ENCODE measurements around the gene BLOC1S5. TPM values are rescaled to one million over a fixed set of nuclear protein-coding genes. Genes with fewer than 3 reads are reported as not detected.

Gene BLOC1S5
- 19.1 TPM for total RNA-seq

DNA sequence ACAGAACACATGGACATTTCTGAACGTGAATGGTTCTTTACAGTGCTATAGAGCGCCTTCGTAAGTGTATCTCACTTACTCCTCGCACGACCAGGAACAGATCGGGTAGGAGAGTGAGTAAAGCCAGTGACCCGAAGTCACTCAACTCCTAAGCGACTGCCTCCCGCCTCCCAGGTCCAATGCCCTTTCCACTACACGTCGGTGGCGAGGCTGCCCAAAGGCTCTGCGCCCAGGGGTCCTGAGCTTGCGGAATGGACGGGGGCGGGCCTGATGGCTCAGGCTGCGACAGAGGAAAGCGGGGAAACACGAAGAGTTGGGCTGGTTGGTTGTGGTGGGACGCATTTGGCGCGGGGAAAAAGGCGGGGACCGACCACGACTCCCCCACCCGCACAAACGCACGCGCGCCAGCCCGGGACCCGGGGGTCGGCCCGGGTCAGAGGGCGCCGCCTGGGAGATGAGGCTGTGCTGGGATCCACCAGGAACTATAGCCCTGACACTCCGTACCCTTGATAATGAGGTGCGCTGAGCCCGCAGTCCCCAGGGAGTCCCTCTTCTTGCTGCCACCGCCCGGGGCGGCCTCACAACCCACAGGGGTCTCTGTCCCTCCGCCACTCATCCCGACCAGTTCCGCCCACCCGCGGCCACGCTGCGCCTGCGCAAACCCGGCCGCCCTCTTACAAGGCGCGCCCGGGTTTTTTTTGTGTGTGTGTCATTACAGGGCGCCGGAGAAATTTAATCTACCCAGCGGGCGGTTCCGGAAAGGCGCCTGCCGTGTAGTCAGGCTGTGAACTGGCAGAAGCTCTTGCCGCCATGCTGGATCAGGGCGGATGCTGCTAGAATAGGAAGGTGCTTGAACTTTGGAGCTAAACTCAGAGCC, at the start of gene BLOC1S5:
TSS of gene BLOC1S5 (minus strand) at position 629 of the 877 bp plus-strand sequence. CDS start at position 616, 13 bp downstream.
- peak; percentile 97 for DNase-seq

- no peak for DNase-seq
These were observed 49.0 kb upstream of the BLOC1S5 start for GRCh38 chr6:8113131-8113654.

- no peak for DNase-seq
These were observed 46.5 kb upstream of the BLOC1S5 start for GRCh38 chr6:8110725-8111124.

DNA sequence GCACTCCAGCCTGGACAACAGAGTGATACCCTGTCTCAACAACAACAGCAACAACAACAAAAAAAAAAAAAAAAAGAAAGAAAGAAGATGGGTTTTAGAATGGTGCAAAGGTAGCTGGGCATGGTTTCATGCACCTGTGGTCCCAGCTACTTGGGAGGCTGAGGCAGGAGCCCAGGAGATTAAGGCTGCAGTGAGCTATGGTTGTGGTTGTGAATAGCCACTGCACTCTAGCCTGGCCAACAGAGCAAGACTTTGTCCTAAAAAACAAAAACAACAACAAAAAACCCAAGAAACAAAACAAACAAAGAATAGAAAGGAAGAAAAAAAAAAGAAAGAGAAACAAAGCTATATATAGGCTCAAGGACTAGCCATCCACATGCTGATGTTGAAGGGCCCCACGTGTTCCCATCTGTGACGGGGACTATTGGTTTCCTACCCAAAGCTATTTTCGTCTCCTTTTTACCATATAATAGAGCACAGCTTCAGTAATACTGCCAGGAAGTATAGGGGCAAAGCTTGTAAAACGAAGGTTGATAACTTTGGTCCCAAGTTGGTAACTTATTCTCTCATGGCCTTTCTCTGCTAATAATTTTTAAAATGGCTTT, 46.0 kb upstream of the BLOC1S5 start:
- no peak for DNase-seq

GRCh38 chr6:8108759-8109539, 44.8 kb upstream of the BLOC1S5 start:
- DNase-seq: no peak

DNA sequence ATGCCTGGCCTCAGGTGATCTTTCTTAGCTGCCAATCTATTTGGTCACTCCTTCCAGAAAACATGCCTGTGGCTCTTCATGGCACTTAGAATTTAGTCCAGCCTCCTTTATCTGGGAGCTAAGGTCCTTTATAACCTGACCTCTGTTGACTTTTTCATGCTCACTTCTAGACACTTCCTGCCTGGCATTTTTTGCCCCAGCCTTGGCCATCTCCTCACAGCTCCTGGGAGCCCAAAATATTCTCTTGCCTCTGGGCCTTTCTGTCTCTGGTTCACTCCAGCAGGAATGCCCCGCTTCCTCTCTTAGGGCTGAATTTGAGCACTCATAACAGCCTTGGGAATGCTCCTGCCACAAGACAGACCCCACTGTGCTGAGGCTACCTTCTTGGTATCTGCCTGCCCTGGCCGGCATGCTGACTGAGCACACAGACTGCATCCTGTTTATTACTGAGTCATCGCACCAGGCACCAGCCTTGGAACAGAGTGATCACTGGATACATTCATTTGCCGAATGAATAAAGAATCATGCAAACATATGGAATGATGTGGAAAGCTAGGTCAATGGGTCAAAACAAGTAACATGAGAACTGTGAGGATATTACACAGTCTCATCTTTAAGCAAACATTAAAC, 44.0 kb upstream of the BLOC1S5 start:
- DNase-seq: no peak

DNA sequence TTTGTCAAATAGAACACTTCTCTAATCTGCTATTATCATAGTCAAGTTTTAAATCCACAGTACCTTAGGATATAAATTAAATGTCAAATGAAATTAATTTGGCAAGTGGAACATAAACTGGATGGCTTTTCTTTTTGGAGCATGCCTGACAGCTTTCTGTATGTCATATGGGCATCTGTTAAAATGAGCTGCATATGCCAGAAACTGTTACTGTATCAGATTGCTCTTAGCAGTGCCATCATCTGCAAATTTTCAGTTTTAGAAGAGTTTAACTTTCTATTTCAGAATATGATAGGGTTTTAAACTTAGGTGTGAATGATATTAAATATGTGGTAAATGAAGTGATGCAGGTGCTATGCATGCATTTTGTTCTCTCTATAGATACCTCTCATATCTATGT, 41.6 kb upstream of the BLOC1S5 start:
- no peak for DNase-seq

- DNase-seq: no peak
These were observed 39.5 kb upstream of the BLOC1S5 start for GRCh38 chr6:8103726-8104125.

DNA sequence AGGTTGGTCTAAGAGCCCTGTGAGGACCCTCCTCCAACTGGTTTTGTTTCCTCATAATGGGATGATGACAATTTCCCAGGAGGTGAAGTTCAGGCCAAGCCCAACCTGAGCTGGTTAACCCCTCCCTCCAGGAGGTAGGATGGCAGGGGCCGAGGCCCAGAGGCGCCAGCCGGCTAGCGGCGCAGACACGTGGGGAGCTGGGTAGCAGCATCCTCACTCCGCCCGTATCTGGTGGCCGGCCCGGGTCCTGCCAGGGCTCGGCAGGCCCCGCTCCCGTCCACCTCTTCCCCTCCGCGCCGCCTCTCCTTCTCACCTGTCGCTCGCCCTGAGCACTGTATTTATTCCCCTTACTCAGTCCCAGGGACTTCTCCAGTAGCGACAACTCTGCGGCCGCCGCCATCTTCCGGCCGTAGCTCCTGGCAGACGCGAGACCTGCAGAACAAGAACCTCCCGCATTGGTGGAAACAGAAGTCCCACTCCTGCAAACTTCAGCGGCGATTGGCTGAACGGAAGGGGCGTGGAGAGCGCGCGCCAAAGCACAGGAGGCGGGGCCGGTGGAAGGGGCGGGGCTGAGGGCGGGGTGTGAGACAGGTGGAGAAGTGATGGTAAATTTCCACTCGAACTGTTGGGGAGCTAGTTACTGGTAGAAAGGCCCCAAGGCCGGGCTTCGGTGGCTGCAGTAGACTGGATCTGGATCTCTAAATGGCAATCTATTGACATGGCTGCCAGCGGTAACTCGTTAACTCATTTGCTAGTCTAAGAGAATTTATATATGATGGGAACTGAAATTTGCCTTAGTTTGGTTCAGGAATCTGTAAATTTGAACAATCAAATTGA, 38.2 kb upstream of the BLOC1S5 start, which contains the start of gene EEF1E1:
TSS of gene EEF1E1 (minus strand) at position 427 of the 837 bp plus-strand sequence. CDS start at position 400, 27 bp downstream.
- peak; percentile 90 for DNase-seq

GRCh38 chr6:8100159-8100854, 36.1 kb upstream of the BLOC1S5 start:
- DNase-seq: no peak

DNA sequence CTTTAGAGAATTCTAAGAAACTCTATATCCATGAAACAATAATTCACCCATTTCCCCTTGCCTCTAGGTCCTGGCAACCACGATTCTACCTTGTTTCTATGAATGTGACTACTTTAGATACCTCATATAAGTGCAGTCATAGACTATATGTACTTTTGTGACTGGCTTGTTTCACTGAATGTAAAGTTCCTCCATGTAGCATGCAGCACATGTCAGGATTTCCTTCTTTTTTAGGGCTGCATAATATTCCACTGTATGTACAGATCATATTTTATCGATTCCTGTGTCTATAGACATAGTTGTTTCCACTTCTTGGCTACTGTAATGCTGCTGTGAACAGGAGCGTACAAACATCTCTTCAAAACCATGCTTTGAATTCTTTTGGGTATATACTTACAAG, 26.5 kb upstream of the BLOC1S5 start:
- DNase-seq: no peak

GRCh38 chr6:8088886-8089285, 24.7 kb upstream of the BLOC1S5 start:
- no peak for DNase-seq

- no peak for DNase-seq
These were observed 23.9 kb upstream of the BLOC1S5 start for GRCh38 chr6:8087870-8088754.

- no peak for DNase-seq
These were observed 22.6 kb upstream of the BLOC1S5 start for GRCh38 chr6:8086755-8087306.

DNA sequence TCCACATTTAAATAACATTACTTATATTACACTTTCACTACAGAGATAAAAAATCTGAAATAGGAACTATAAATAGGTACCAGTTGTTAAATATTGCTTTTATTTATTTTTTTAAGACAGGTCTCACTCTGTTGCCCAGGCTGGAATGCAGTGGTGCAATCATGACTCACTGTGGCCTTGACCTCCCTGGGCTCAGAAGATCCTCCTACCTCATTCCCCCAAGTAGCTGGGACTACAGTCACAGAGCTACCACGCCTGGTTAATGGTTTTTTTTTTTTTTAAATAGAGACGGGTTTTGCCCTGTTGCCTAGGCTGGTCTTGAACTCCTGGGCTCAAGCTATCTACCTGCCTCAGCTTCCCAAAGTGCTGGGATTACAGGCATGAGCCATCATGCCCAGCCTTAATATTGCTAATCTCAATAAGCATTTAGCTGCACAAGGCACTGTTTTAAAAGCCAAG, 20.9 kb upstream of the BLOC1S5 start:
- DNase-seq: no peak

- no peak for DNase-seq
These were observed 20.4 kb upstream of the BLOC1S5 start for GRCh38 chr6:8084586-8084985.

DNA sequence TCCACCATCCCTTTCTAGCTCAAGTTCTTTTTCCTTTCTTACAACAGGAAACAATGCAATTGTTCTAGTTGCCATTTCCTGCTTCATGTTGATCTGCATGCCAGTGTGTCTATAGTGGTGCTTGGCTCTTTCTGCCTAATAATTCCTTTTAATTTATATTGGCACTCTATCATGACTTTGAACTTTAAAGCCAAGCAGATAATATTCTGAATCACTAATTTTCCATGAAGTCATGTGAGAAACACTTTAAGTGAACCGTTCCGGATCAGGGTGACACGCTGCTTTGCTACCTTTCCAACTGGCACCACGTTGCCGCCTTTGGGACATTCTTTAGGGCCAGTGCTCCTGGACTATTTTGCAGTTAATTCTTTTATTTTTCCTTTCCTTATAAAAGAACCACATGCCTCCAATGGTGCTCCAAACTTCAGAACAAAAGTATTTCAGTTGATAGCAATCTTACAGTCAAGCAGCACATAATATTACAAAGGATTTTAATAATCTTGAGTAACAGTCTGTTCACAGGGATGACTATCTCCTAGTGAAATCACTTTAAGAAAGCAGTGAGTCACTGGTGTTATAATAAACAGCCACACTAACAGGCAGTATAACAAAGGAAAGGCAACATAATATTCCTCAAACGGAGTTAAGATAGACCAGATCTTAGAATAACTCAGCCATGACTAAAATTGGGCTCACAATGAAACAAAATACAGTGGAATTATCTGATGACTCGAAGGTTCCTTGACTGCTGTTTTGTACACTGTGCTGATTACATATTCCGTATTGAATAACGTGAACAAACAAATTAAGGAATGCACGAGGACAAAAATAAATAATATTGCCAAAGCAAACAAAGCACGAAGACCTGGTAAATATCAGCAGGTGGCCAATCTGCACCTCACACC, 19.0 kb upstream of the BLOC1S5 start:
- DNase-seq: no peak

DNA sequence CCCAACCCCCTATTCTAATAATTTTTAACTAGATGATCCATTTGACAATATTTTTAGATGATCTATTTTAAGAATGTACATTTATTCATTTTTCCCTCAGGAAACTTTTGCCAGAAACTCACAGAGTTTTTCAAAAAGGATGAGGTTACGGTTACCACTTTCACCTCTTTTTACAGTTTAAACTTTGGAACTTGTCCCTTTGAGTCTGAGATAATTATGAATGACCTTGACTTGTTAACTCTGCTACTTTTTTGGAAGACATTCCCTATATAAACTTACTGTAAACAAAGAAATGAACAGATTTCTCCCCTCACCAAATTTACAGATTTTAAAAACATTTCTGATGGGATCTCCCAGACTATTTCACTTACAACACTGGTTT, 18.4 kb upstream of the BLOC1S5 start:
- no peak for DNase-seq
